H9 (cell line): Measurements from ENCODE around the gene ZSWIM1. TPM values are rescaled to one million over a fixed set of nuclear protein-coding genes. Genes with fewer than 3 reads are reported as not detected.
A peak's percentile ranks its signal among the peaks of the same experiment; 100 is the strongest.

Experiments used
- DNase-seq: peaks from one replicate; pipeline ENCODE4 v3.0.0-alpha.2; 2017
- H2AFZ ChIP-seq: one replicate; pipeline ENCODE4 v1.6.1; 2013; ENCODE audit warnings: mild to moderate bottlenecking, low read length, control low read depth, moderate library complexity
- H2AK5ac ChIP-seq: 2 replicates; pipeline ENCODE4 v1.6.1; 2013; ENCODE audit warnings: low read length, control low read depth, mixed read lengths; ENCODE audit not compliant: insufficient read length
- H2BK120ac ChIP-seq: one replicate; pipeline ENCODE4 v1.6.1; 2013; ENCODE audit warnings: low read depth, mild to moderate bottlenecking, low read length, control low read depth, inconsistent platforms; ENCODE audit not compliant: poor library complexity, severe bottlenecking
- H2BK12ac ChIP-seq: 2 replicates; pipeline ENCODE4 v1.6.1; 2013; ENCODE audit warnings: low read length, control low read depth, mixed read lengths, low read depth; ENCODE audit not compliant: insufficient read length
- H2BK15ac ChIP-seq: 2 replicates; pipeline ENCODE4 v1.6.1; 2013; ENCODE audit warnings: low read depth, low read length, control low read depth
- H2BK20ac ChIP-seq: one replicate; pipeline ENCODE4 v1.6.1; 2013; ENCODE audit warnings: low read depth, mild to moderate bottlenecking, low read length, control low read depth, inconsistent platforms; ENCODE audit not compliant: poor library complexity, severe bottlenecking
- H2BK5ac ChIP-seq: 2 replicates; pipeline ENCODE4 v1.6.1; 2013; ENCODE audit warnings: low read length, control low read depth, mixed read lengths; ENCODE audit not compliant: insufficient read length
- H3K14ac ChIP-seq: 2 replicates; pipeline ENCODE4 v1.6.1; 2013; ENCODE audit warnings: low read length, control low read depth; ENCODE audit not compliant: insufficient read depth
- H3K18ac ChIP-seq: 2 replicates; pipeline ENCODE4 v1.6.1; 2013; ENCODE audit warnings: low read depth, mild to moderate bottlenecking, mixed read lengths, low read length, control low read depth; ENCODE audit not compliant: insufficient read length
- H3K23ac ChIP-seq: 2 replicates; pipeline ENCODE4 v1.6.1; 2013; ENCODE audit warnings: low read length, control low read depth, mixed read lengths, low read depth; ENCODE audit not compliant: insufficient read length
- H3K23me2 ChIP-seq: 2 replicates; pipeline ENCODE4 v1.6.1; 2013; ENCODE audit warnings: low read depth, mild to moderate bottlenecking, mixed read lengths, low read length, control low read depth; ENCODE audit not compliant: insufficient read length, poor library complexity, severe bottlenecking
- H3K27ac ChIP-seq: 2 replicates; pipeline ENCODE4 v1.5.1; 2013; ENCODE audit warnings: low read length, control low read depth, mixed read lengths, low read depth; ENCODE audit not compliant: insufficient read length
- H3K27me3 ChIP-seq: 2 replicates; pipeline ENCODE4 v1.6.1; 2013; ENCODE audit warnings: low read length, control low read depth, inconsistent platforms; ENCODE audit not compliant: insufficient read depth
- H3K4ac ChIP-seq: 2 replicates; pipeline ENCODE4 v1.6.1; 2013; ENCODE audit warnings: low read depth, mild to moderate bottlenecking, control low read depth, inconsistent platforms, low read length, moderate library complexity
- H3K4me1 ChIP-seq: 2 replicates; pipeline ENCODE4 v1.6.1; 2013; ENCODE audit warnings: low read length, control low read depth, inconsistent platforms; ENCODE audit not compliant: insufficient read depth
- H3K4me2 ChIP-seq: 2 replicates; pipeline ENCODE4 v1.6.1; 2013; ENCODE audit warnings: low read length, control low read depth, mixed read lengths; ENCODE audit not compliant: insufficient read length, insufficient read depth
- H3K56ac ChIP-seq: 2 replicates; pipeline ENCODE4 v1.6.1; 2013; ENCODE audit warnings: low read depth, mild to moderate bottlenecking, mixed read lengths, low read length, control low read depth; ENCODE audit not compliant: insufficient read length
- H3K79me1 ChIP-seq: 2 replicates; pipeline ENCODE4 v1.6.1; 2013; ENCODE audit warnings: low read depth, mild to moderate bottlenecking, moderate library complexity, low read length, control low read depth, inconsistent platforms; ENCODE audit not compliant: insufficient read depth, poor library complexity, severe bottlenecking
- H3K79me2 ChIP-seq: 2 replicates; pipeline ENCODE4 v1.6.1; 2013; ENCODE audit warnings: low read length, control low read depth, inconsistent platforms; ENCODE audit not compliant: insufficient read depth
- H3K9ac ChIP-seq: 2 replicates; pipeline ENCODE4 v1.6.1; 2013; ENCODE audit warnings: low read length, control low read depth, mixed read lengths; ENCODE audit not compliant: insufficient read length; ENCODE audit errors: extremely low read depth
- H3K9me3 ChIP-seq: one replicate; pipeline ENCODE4 v1.6.1; 2013; ENCODE audit warnings: low read depth, low read length, inconsistent platforms; ENCODE audit not compliant: control insufficient read depth
- H3T11ph ChIP-seq: one replicate; pipeline ENCODE4 v1.6.1; 2013; ENCODE audit warnings: mild to moderate bottlenecking, low read length, control low read depth, inconsistent platforms
- H4K20me1 ChIP-seq: one replicate; pipeline ENCODE4 v1.6.1; 2013; ENCODE audit not compliant: control insufficient read depth, insufficient read length, insufficient read depth
- H4K5ac ChIP-seq: 2 replicates; pipeline ENCODE4 v1.6.1; 2013; ENCODE audit warnings: low read depth, mild to moderate bottlenecking, mixed read lengths, low read length, control low read depth; ENCODE audit not compliant: insufficient read length
- H4K8ac ChIP-seq: replicated peaks from 2 replicates; pipeline ENCODE4 v1.6.1; 2013; ENCODE audit warnings: low read length, control low read depth, mixed read lengths, low read depth; ENCODE audit not compliant: insufficient read length
- H4K91ac ChIP-seq: 2 replicates; pipeline ENCODE4 v1.6.1; 2013; ENCODE audit warnings: low read depth, mild to moderate bottlenecking, moderate library complexity, mixed read lengths, low read length, control low read depth; ENCODE audit not compliant: insufficient read length
- H3K27ac Mint-ChIP-seq, 3 experiments: 2 replicates in 2 of 3; 3 replicates in 1 of 3; pipeline ENCODE4 v1.8.0; 2020 to 2021; ENCODE audit warnings: mixed read lengths in 3 of 3, mild to moderate bottlenecking in 1 of 3, moderate library complexity in 1 of 3
- H3K27me3 Mint-ChIP-seq: 2 replicates; pipeline ENCODE4 v1.8.0; 2021; ENCODE audit warnings: low read depth, mild to moderate bottlenecking, moderate library complexity, mixed read lengths
- H3K36me3 Mint-ChIP-seq, 3 experiments: 2 replicates in 2 of 3; 3 replicates in 1 of 3; pipeline ENCODE4 v1.8.0; 2020 to 2021; ENCODE audit warnings: low read depth in 3 of 3, mixed read lengths in 3 of 3; ENCODE audit not compliant: insufficient read depth in 1 of 3
- H3K4me1 Mint-ChIP-seq, 2 experiments: 2 replicates each; pipeline ENCODE4 v1.8.0; 2020; ENCODE audit warnings: mixed read lengths in 2 of 2
- H3K4me3 Mint-ChIP-seq, 2 experiments: 2 replicates in 1 of 2; 3 replicates in 1 of 2; pipeline ENCODE4 v1.8.0; 2020 to 2021; ENCODE audit warnings: mild to moderate bottlenecking in 2 of 2, mixed read lengths in 2 of 2, moderate library complexity in 1 of 2
- H3K9me3 Mint-ChIP-seq, 2 experiments: 2 replicates in 1 of 2; 3 replicates in 1 of 2; pipeline ENCODE4 v1.8.0; 2020; ENCODE audit warnings: mild to moderate bottlenecking in 2 of 2, mixed read lengths in 2 of 2, moderate library complexity in 1 of 2
- WGBS: extraction: QIAGEN DNeasy Blood & Tissue Kit; methylation state at CpG from one replicate; pipeline ENCODE4 v1.1.7; 2013; ENCODE audit warnings: missing lambda C conversion rate, low lambda C conversion rate, mixed read lengths; ENCODE audit not compliant: insufficient read length; ENCODE audit errors: extremely low coverage; 5-methylcytosine and 5-hydroxymethylcytosine counted together
- total RNA-seq: library from RNA; stranded (reverse); gene quantifications from 2 replicates; pipeline ENCODE4 v1.2.1, GENCODE V29; 2021
- TF ChIP-seq, protein P1 (sequence below): fragments of 200-600 bp; sonication (generic); conservative IDR thresholded peaks from 3 replicates; pipeline ENCODE4 v1.8.0; 2021; ENCODE audit warnings: antibody characterized with exemption, mild to moderate bottlenecking

Gene ZSWIM1
- total RNA-seq, 1 experiment from 2014 or later, result 13.0 TPM

DNA sequence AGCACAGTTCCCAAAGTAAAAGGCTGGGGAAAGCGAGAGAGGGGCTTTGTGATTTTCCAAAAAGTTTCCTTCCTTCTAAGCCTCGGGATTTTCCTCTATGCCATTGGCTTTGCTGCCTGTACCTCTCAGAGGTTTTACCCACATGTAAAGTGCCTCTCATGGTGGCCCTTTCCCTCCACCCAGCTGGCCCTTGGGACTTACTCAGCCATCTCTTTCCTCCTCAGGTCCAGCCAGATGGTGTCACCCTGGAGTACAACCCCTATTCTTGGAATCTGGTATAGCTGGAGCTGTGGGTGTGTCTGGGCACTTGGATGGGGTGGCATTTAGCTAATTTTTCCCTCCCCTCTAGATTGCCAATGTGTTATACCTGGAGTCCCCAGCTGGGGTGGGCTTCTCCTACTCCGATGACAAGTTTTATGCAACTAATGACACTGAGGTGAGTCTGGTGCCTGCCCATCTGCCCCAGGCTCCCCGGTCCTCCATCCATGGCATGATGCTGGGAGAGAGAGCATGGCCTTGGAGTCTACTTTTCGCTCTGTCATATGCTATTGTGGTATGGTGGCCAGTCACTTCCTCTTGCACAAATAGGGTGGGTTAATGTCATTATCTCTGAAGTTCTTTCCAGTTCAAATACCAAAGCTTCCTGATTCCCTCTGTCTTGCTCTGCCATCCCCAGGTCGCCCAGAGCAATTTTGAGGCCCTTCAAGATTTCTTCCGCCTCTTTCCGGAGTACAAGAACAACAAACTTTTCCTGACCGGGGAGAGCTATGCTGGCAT is 11.2 kb downstream of the ZSWIM1 start:
- no CpG with 5 or more reads among the region's 9 CpGs for WGBS
- H2AFZ ChIP-seq, result no peak overlapping the region

More for the DNA sequence above, 11.2 kb downstream of the ZSWIM1 start:
- peak overlapping the region; percentile 59 for H3K9ac ChIP-seq
- no peak overlapping the region for H3T11ph ChIP-seq
- no peaks in the 10 kb centered on the region for H3K79me1 ChIP-seq
- H3K4me3 Mint-ChIP-seq, result peak overlapping the region; percentile 85 to 92
- no peaks in the 10 kb centered on the region for H3K9me3 Mint-ChIP-seq
- no peak overlapping the region for H3K23ac ChIP-seq
- H3K4me1 ChIP-seq, result no peaks in the 10 kb centered on the region
- no peak for DNase-seq
- H3K9me3 ChIP-seq, result no peaks in the 10 kb centered on the region
- H3K27ac ChIP-seq, result no peak overlapping the region
- peaks cover 5 to 14% of the 10 kb centered on the region in 2 experiments; a peak in 3 of 4 replicates for H3K4me1 Mint-ChIP-seq
- H3K27me3 Mint-ChIP-seq, result no peaks in the 10 kb centered on the region
- H3K23me2 ChIP-seq, result peaks cover 13% of the 10 kb centered on the region
- no peak overlapping the region for H3K14ac ChIP-seq
- no peak overlapping the region for H2BK20ac ChIP-seq
- no peak overlapping the region for H4K91ac ChIP-seq
- no peak overlapping the region for H4K8ac ChIP-seq
- H2BK12ac ChIP-seq, result no peak overlapping the region
- H3K18ac ChIP-seq, result no peak overlapping the region
- H3K4ac ChIP-seq, result no peak overlapping the region
- no peak overlapping the region for H4K5ac ChIP-seq
- peak overlapping the region; percentile 26 for H3K4me2 ChIP-seq
- H2BK120ac ChIP-seq, result no peak overlapping the region
- no peak overlapping the region for H2BK15ac ChIP-seq
- peaks cover 13 to 40% (median 26%) of the 10 kb centered on the region in 3 experiments for H3K36me3 Mint-ChIP-seq
- H3K79me2 ChIP-seq, result no peaks in the 10 kb centered on the region
- peak overlapping the region in 1 of 3 experiments; percentile 75; a peak in 2 of 7 replicates for H3K27ac Mint-ChIP-seq
- no peaks in the 10 kb centered on the region for H4K20me1 ChIP-seq
- H3K56ac ChIP-seq, result no peak overlapping the region
- no peaks in the 10 kb centered on the region for H3K27me3 ChIP-seq
- TF ChIP-seq, protein P1, sequence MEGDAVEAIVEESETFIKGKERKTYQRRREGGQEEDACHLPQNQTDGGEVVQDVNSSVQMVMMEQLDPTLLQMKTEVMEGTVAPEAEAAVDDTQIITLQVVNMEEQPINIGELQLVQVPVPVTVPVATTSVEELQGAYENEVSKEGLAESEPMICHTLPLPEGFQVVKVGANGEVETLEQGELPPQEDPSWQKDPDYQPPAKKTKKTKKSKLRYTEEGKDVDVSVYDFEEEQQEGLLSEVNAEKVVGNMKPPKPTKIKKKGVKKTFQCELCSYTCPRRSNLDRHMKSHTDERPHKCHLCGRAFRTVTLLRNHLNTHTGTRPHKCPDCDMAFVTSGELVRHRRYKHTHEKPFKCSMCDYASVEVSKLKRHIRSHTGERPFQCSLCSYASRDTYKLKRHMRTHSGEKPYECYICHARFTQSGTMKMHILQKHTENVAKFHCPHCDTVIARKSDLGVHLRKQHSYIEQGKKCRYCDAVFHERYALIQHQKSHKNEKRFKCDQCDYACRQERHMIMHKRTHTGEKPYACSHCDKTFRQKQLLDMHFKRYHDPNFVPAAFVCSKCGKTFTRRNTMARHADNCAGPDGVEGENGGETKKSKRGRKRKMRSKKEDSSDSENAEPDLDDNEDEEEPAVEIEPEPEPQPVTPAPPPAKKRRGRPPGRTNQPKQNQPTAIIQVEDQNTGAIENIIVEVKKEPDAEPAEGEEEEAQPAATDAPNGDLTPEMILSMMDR, result no peak
- H2AK5ac ChIP-seq, result no peak overlapping the region
- H2BK5ac ChIP-seq, result no peak overlapping the region
